Measurements from ENCODE around the gene FILIP1L.
A peak's percentile ranks its signal among the peaks of the same experiment; 100 is the strongest.

Gene FILIP1L

GRCh38 chr3:99875929-99876841 lies 238.1 kb downstream of the FILIP1L start (continued):
- TF ChIP-seq, protein P1, sequence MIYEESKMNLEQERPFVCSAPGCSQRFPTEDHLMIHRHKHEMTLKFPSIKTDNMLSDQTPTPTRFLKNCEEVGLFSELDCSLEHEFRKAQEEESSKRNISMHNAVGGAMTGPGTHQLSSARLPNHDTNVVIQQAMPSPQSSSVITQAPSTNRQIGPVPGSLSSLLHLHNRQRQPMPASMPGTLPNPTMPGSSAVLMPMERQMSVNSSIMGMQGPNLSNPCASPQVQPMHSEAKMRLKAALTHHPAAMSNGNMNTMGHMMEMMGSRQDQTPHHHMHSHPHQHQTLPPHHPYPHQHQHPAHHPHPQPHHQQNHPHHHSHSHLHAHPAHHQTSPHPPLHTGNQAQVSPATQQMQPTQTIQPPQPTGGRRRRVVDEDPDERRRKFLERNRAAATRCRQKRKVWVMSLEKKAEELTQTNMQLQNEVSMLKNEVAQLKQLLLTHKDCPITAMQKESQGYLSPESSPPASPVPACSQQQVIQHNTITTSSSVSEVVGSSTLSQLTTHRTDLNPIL (CRISPR knock-in tag; IDR thresholded peaks at IDR 0.05; ENCODE audit: low read depth) = 0 out of 2 replicates have a peak, but pooled peaks have one; percentile 39
- TF ChIP-seq ARNTL (CRISPR knock-in tag; IDR thresholded peaks at IDR 0.05; ENCODE audit: borderline replicate concordance, low read depth) (no peak), ZC3H10 (CRISPR knock-in tag; IDR thresholded peaks at IDR 0.05) (no peak)
- TF ChIP-seq, protein P2, sequence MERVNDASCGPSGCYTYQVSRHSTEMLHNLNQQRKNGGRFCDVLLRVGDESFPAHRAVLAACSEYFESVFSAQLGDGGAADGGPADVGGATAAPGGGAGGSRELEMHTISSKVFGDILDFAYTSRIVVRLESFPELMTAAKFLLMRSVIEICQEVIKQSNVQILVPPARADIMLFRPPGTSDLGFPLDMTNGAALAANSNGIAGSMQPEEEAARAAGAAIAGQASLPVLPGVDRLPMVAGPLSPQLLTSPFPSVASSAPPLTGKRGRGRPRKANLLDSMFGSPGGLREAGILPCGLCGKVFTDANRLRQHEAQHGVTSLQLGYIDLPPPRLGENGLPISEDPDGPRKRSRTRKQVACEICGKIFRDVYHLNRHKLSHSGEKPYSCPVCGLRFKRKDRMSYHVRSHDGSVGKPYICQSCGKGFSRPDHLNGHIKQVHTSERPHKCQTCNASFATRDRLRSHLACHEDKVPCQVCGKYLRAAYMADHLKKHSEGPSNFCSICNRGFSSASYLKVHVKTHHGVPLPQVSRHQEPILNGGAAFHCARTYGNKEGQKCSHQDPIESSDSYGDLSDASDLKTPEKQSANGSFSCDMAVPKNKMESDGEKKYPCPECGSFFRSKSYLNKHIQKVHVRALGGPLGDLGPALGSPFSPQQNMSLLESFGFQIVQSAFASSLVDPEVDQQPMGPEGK (CRISPR knock-in tag; IDR thresholded peaks at IDR 0.05; ENCODE audit: borderline replicate concordance) = no peak

- TF ChIP-seq, protein P3, sequence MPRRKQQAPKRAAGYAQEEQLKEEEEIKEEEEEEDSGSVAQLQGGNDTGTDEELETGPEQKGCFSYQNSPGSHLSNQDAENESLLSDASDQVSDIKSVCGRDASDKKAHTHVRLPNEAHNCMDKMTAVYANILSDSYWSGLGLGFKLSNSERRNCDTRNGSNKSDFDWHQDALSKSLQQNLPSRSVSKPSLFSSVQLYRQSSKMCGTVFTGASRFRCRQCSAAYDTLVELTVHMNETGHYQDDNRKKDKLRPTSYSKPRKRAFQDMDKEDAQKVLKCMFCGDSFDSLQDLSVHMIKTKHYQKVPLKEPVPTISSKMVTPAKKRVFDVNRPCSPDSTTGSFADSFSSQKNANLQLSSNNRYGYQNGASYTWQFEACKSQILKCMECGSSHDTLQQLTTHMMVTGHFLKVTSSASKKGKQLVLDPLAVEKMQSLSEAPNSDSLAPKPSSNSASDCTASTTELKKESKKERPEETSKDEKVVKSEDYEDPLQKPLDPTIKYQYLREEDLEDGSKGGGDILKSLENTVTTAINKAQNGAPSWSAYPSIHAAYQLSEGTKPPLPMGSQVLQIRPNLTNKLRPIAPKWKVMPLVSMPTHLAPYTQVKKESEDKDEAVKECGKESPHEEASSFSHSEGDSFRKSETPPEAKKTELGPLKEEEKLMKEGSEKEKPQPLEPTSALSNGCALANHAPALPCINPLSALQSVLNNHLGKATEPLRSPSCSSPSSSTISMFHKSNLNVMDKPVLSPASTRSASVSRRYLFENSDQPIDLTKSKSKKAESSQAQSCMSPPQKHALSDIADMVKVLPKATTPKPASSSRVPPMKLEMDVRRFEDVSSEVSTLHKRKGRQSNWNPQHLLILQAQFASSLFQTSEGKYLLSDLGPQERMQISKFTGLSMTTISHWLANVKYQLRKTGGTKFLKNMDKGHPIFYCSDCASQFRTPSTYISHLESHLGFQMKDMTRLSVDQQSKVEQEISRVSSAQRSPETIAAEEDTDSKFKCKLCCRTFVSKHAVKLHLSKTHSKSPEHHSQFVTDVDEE (CRISPR knock-in tag; IDR thresholded peaks at IDR 0.05) = no peak
- TF ChIP-seq, protein P2 (CRISPR knock-in tag; IDR thresholded peaks at IDR 0.05; ENCODE audit: borderline replicate concordance) = no peak
- no peak for TF ChIP-seq SNAI2 (CRISPR knock-in tag; IDR thresholded peaks at IDR 0.05)
- no peak for TF ChIP-seq ZC3H10 (CRISPR knock-in tag; IDR thresholded peaks at IDR 0.05)
- no peak for TF ChIP-seq OSR1 (CRISPR knock-in tag; IDR thresholded peaks at IDR 0.05)
- no peak for TF ChIP-seq RARB (CRISPR knock-in tag; IDR thresholded peaks at IDR 0.05)
- no peak for TF ChIP-seq ZNF70 (CRISPR knock-in tag; IDR thresholded peaks at IDR 0.05)
- TF ChIP-seq ISL1 (CRISPR knock-in tag; IDR thresholded peaks at IDR 0.05) = no peak
- TF ChIP-seq ZNF565 (CRISPR knock-in tag; conservative IDR thresholded peaks at IDR 0.05; ENCODE audit: low read depth) = no peak
- TF ChIP-seq PPARA (CRISPR knock-in tag; IDR thresholded peaks at IDR 0.05; ENCODE audit: borderline replicate concordance) = no peak
- TF ChIP-seq, protein P4, sequence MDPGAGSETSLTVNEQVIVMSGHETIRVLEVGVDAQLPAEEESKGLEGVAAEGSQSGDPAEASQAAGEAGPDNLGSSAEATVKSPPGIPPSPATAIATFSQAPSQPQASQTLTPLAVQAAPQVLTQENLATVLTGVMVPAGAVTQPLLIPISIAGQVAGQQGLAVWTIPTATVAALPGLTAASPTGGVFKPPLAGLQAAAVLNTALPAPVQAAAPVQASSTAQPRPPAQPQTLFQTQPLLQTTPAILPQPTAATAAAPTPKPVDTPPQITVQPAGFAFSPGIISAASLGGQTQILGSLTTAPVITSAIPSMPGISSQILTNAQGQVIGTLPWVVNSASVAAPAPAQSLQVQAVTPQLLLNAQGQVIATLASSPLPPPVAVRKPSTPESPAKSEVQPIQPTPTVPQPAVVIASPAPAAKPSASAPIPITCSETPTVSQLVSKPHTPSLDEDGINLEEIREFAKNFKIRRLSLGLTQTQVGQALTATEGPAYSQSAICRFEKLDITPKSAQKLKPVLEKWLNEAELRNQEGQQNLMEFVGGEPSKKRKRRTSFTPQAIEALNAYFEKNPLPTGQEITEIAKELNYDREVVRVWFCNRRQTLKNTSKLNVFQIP (CRISPR knock-in tag; IDR thresholded peaks at IDR 0.05; ENCODE audit: borderline replicate concordance, low read depth) = no peak
- ATAC-seq = peak; percentile 47
These were observed 238.7 kb downstream of the FILIP1L start for GRCh38 chr3:99875581-99875928.

DNA sequence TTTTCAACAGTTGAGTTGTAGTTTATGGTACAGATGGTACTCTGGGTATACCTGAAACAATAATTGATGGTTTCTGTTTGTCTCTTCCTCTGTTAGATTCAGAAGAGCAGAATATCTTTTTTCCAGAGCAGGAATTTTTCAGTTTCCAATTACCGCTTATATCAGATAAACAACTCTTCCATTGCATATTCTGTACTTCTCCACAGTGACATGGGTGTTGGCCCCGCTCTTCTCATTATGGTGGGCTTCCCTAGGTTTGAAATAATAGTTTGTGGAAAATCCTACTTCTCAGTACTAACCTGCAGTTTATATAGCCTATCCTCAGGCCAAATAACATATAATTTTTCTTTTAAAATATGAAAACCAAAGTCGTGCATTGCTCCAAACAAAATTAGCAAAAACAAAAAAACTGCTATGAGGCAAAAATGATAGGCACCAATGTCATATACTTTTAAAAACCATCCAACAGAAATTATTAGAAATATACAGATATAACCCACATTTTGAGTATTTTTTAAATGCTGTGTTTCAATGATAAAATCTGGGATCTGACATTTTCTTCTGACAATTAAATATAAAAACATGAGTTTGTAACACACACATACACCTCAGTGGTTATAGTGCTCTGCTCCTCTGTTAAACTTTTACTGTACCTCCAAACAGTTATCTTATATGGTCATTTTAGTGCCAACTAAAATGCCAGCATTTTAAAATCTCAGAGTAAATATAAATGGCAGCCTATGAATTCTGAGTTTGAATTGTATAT lies 239.9 kb downstream of the FILIP1L start:
- no peak for ATAC-seq
- TF ChIP-seq OSR1 (CRISPR knock-in tag; IDR thresholded peaks at IDR 0.05) = no peak
- TF ChIP-seq ZFP3 (CRISPR knock-in tag; IDR thresholded peaks at IDR 0.05) = no peak
- no peak for TF ChIP-seq BACH2 (CRISPR knock-in tag; IDR thresholded peaks at IDR 0.05; ENCODE audit: borderline replicate concordance)
- no peak for TF ChIP-seq RARB (CRISPR knock-in tag; IDR thresholded peaks at IDR 0.05)
- TF ChIP-seq, protein P2 (CRISPR knock-in tag; IDR thresholded peaks at IDR 0.05; ENCODE audit: borderline replicate concordance) = no peak
- TF ChIP-seq CSRNP3 (CRISPR knock-in tag; IDR thresholded peaks at IDR 0.05) = no peak
- TF ChIP-seq, protein P4 (CRISPR knock-in tag; IDR thresholded peaks at IDR 0.05; ENCODE audit: borderline replicate concordance, low read depth) = no peak
- TF ChIP-seq ARNTL (CRISPR knock-in tag; IDR thresholded peaks at IDR 0.05; ENCODE audit: borderline replicate concordance, low read depth) = no peak
- no peak for TF ChIP-seq PPARA (CRISPR knock-in tag; IDR thresholded peaks at IDR 0.05; ENCODE audit: borderline replicate concordance)
- TF ChIP-seq ZNF565 (CRISPR knock-in tag; conservative IDR thresholded peaks at IDR 0.05; ENCODE audit: low read depth) = no peak
- TF ChIP-seq GLIS3 (CRISPR knock-in tag; IDR thresholded peaks at IDR 0.05) = no peak
